B cell (primary cell): ENCODE results near the gene IPO11. TPM values are rescaled to one million over a fixed set of nuclear protein-coding genes. Genes with fewer than 3 reads are reported as not detected.

Experiments used
- ATAC-seq: fragments of 200-7000 bp; cut with Tn5 transposase; one replicate; pipeline ENCODE4 v1.10.0; 2021; ENCODE audit warnings: low read depth, mild to moderate bottlenecking, moderate number of reproducible peaks, moderate library complexity
- CTCF ChIA-PET: fragments of 350-600 bp; sonication (Branson Sonifier 250); formaldehyde crosslinking; loops from one replicate; lab custom pipeline; 2021; ENCODE audit warnings: antibody characterized with exemption, inconsistent platforms; lab: Charles Lee
- POLR2A ChIA-PET: fragments of 350-600 bp; sonication (Branson Sonifier 250); formaldehyde crosslinking; loops from one replicate; lab custom pipeline; 2021; ENCODE audit warnings: antibody characterized with exemption; lab: Charles Lee
- DNase-seq: peaks from one replicate; pipeline ENCODE4 v3.0.0; 2013
- H2AFZ ChIP-seq: 2 replicates; pipeline ENCODE4 v1.6.1; 2012; ENCODE audit warnings: mild to moderate bottlenecking, low read depth, low read length; ENCODE audit not compliant: insufficient read depth, poor library complexity, severe bottlenecking
- H3K27ac ChIP-seq, 2 donors: 1 replicate in 1 of 2; 2 replicates in 1 of 2; pipeline ENCODE4 v1.5.1; 2012 to 2013; ENCODE audit warnings: low read length in 2 of 2, mild to moderate bottlenecking in 2 of 2, moderate library complexity in 1 of 2
- H3K27me3 ChIP-seq, 4 experiments: fragments of 200-600 bp in 1 of 4; sonication (generic) in 1 of 4; replicated peaks in 1 of 4; 1 replicate in 2 of 4; 2 replicates in 2 of 4; pipeline versions ENCODE4 v1.6.1 to v1.7.0; 2013 to 2016; ENCODE audit warnings: low read length in 3 of 4, mild to moderate bottlenecking in 2 of 4, mixed read lengths in 1 of 4, moderate library complexity in 1 of 4; ENCODE audit not compliant: insufficient read depth in 4 of 4, control insufficient read depth in 3 of 4; ENCODE audit errors: control extremely low read depth in 1 of 4
- H3K36me3 ChIP-seq, 2 experiments: replicated peaks in 1 of 2; 1 replicate in 1 of 2; 2 replicates in 1 of 2; pipeline versions ENCODE4 v1.6.1 to v1.7.1; 2013; ENCODE audit warnings: low read length in 1 of 2; ENCODE audit not compliant: insufficient read depth in 2 of 2, control insufficient read depth in 1 of 2; ENCODE audit errors: control extremely low read depth in 1 of 2, extremely low read depth in 1 of 2
- H3K4me1 ChIP-seq, 2 donors: fragments of 200-600 bp in 1 of 2; sonication (generic) in 1 of 2; 1 replicate in 1 of 2; 2 replicates in 1 of 2; pipeline versions ENCODE4 v1.5.1 to v1.6.1; 2013 to 2017; ENCODE audit warnings: low read length in 2 of 2; ENCODE audit not compliant: control insufficient read depth in 2 of 2, insufficient read depth in 2 of 2
- H3K4me2 ChIP-seq: replicated peaks from 2 replicates; pipeline ENCODE3; 2012; ENCODE audit warnings: mild to moderate bottlenecking, low read depth, low read length; ENCODE audit not compliant: poor library complexity, severe bottlenecking
- H3K4me3 ChIP-seq, 5 experiments: fragments of 200-600 bp in 1 of 5; sonication (generic) in 1 of 5; 1 replicate in 3 of 5; 2 replicates in 2 of 5; pipeline versions ENCODE4 v1.5.1 to v1.7.0; 2011 to 2016; ENCODE audit warnings: low read length in 4 of 5, mild to moderate bottlenecking in 4 of 5, low read depth in 2 of 5, control low read depth in 1 of 5, moderate library complexity in 1 of 5; ENCODE audit not compliant: insufficient read depth in 1 of 5; ENCODE audit errors: control extremely low read depth in 1 of 5, extremely low read depth in 1 of 5
- H3K79me2 ChIP-seq: fragments of 200-600 bp; sonication (generic); one replicate; pipeline ENCODE4 v1.6.0; 2016; ENCODE audit warnings: low read length; ENCODE audit not compliant: control insufficient read depth, insufficient read depth
- H3K9ac ChIP-seq: fragments of 200-600 bp; sonication (generic); 2 replicates; pipeline ENCODE4 v1.6.1; 2017; ENCODE audit warnings: mild to moderate bottlenecking, low read length, moderate library complexity
- H3K9me3 ChIP-seq, 3 donors: one replicate each; pipeline versions ENCODE4 v1.6.1 to v1.7.1; 2013; ENCODE audit warnings: low read length in 2 of 3; ENCODE audit not compliant: control insufficient read depth in 2 of 3, insufficient read depth in 1 of 3; ENCODE audit errors: control extremely low read depth in 1 of 3
- H4K20me1 ChIP-seq: 2 replicates; pipeline ENCODE4 v1.6.0; 2012; ENCODE audit warnings: mild to moderate bottlenecking, low read length; ENCODE audit not compliant: insufficient read depth, control insufficient read depth, poor library complexity, severe bottlenecking
- H3K27ac Mint-ChIP-seq: one replicate; pipeline ENCODE4 v1.8.0; 2021; ENCODE audit warnings: mixed read lengths
- H3K27me3 Mint-ChIP-seq: one replicate; pipeline ENCODE4 v1.8.0; 2021; ENCODE audit warnings: mixed read lengths
- H3K4me1 Mint-ChIP-seq: one replicate; pipeline ENCODE4 v1.8.0; 2021; ENCODE audit warnings: mixed read lengths
- H3K4me3 Mint-ChIP-seq: one replicate; pipeline ENCODE4 v1.8.0; 2021; ENCODE audit warnings: mixed read lengths
- H3K9me3 Mint-ChIP-seq: one replicate; pipeline ENCODE4 v1.8.0; 2022; ENCODE audit warnings: mixed read lengths; ENCODE audit not compliant: insufficient read depth
- EZH2 ChIP-seq: IDR thresholded peaks from 2 replicates; pipeline ENCODE4 v1.6.1; 2012; ENCODE audit warnings: borderline replicate concordance, low read depth, mild to moderate bottlenecking, moderate library complexity, low read length; ENCODE audit not compliant: insufficient read depth, poor library complexity, severe bottlenecking
- WGBS: methylation state at CpG from one replicate; pipeline ENCODE4 v1.1.5; 2013; ENCODE audit warnings: missing lambda C conversion rate; ENCODE audit not compliant: insufficient coverage; 5-methylcytosine and 5-hydroxymethylcytosine counted together
- intact Hi-C: fragments of 100-400 bp; cut with micrococcal nuclease; formaldehyde crosslinking; loops from one replicate; pipeline ENCODE4 v1.10.0; 2022
- polyA plus RNA-seq: library from polyadenylated mRNA; depleted of rRNA; stranded (reverse); fragments of >200 nt; gene quantifications from 2 replicates; pipeline ENCODE4 v1.2.3, GENCODE V29; 2012
- total RNA-seq, 2 donors: library from RNA; stranded (reverse); fragments of 120-200 nt in 1 of 2; gene quantifications; 1 replicate in 1 of 2; 2 replicates in 1 of 2; pipeline versions ENCODE4 v1.2.3 to v1.2.4, GENCODE V29; 2013 to 2022
- TF ChIP-seq, protein P1 (sequence below): fragments of 200-600 bp; IDR thresholded peaks from one replicate; pipeline ENCODE4 v1.8.0; 2022; ENCODE audit warnings: antibody characterized with exemption, mild to moderate bottlenecking

Gene IPO11
- total and polyA plus RNA-seq, 2 donors (not counting 1 experiment from before 2014, with no cell fraction given), result 3.8 to 37.4 TPM

GRCh38 chr5:62373382-62373781 is 39.2 kb upstream of the IPO11 start:
- POLR2A ChIA-PET, result no interaction called here
- H3K27me3 Mint-ChIP-seq, result no peaks in the 10 kb centered on the region
- H3K4me3 ChIP-seq, result no peak overlapping the region
- H3K4me2 ChIP-seq, result no peak overlapping the region
- H4K20me1 ChIP-seq, result no peaks in the 10 kb centered on the region
- intact Hi-C loops, result no loop called here
- no CpG with 5 or more reads among the region's 3 CpGs for WGBS
- H3K9ac ChIP-seq, result no peak overlapping the region
- H3K9me3 Mint-ChIP-seq, result no peaks in the 10 kb centered on the region
- H3K36me3 ChIP-seq, result peaks cover 8 to 31% of the 10 kb centered on the region in 2 experiments
- no peak for TF ChIP-seq EZH2
- TF ChIP-seq, protein P1, sequence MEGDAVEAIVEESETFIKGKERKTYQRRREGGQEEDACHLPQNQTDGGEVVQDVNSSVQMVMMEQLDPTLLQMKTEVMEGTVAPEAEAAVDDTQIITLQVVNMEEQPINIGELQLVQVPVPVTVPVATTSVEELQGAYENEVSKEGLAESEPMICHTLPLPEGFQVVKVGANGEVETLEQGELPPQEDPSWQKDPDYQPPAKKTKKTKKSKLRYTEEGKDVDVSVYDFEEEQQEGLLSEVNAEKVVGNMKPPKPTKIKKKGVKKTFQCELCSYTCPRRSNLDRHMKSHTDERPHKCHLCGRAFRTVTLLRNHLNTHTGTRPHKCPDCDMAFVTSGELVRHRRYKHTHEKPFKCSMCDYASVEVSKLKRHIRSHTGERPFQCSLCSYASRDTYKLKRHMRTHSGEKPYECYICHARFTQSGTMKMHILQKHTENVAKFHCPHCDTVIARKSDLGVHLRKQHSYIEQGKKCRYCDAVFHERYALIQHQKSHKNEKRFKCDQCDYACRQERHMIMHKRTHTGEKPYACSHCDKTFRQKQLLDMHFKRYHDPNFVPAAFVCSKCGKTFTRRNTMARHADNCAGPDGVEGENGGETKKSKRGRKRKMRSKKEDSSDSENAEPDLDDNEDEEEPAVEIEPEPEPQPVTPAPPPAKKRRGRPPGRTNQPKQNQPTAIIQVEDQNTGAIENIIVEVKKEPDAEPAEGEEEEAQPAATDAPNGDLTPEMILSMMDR, result no peak
- H3K4me1 ChIP-seq, result no peaks in the 10 kb centered on the region
- H3K4me3 Mint-ChIP-seq, result no peak overlapping the region
- no peaks in the 10 kb centered on the region for H3K9me3 ChIP-seq
- no peak overlapping the region for H3K27ac ChIP-seq
- CTCF ChIA-PET, result no interaction called here
- no peaks in the 10 kb centered on the region for H3K4me1 Mint-ChIP-seq
- DNase-seq, result no peak
- H3K79me2 ChIP-seq, result no peaks in the 10 kb centered on the region
- no peak overlapping the region for H3K27ac Mint-ChIP-seq
- H2AFZ ChIP-seq, result no peak overlapping the region
- no peak for ATAC-seq
- no peaks in the 10 kb centered on the region for H3K27me3 ChIP-seq

DNA sequence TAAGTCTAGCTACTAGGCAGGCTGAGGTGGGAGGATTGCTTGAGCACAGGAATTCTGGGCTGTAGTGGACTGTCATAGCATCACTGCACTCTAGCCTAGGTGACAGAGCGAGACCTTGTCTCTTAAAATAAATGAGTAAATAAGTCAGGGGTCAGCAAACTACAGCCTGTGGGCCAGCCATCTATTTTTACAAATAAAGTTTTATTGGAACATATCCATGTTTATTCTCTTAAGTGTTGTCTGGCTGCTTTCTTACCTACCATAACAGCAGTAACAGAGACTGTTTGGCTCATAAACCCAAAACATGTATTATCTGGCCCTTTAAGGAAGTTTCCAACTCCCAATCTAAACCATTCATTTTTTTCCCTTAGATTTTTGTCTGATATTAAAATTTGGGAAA is 38.5 kb upstream of the IPO11 start:
- H3K9me3 Mint-ChIP-seq, result no peaks in the 10 kb centered on the region
- H3K27me3 Mint-ChIP-seq, result no peaks in the 10 kb centered on the region
- Histone ChIP-seq H3K4me1 (no peaks in the 10 kb centered on the region), H3K9ac (no peak overlapping the region), H3K27ac (no peak overlapping the region), H3K36me3 (peaks cover 8 to 34% of the 10 kb centered on the region in 2 experiments), H3K27me3 (no peaks in the 10 kb centered on the region), H3K4me2 (no peak overlapping the region), H3K79me2 (no peaks in the 10 kb centered on the region), H3K4me3 (no peak overlapping the region), H4K20me1 (no peaks in the 10 kb centered on the region), H2AFZ (no peak overlapping the region), H3K9me3 (no peaks in the 10 kb centered on the region)
- no peak overlapping the region for H3K27ac Mint-ChIP-seq
- TF ChIP-seq, protein P1, result no peak
- no peak for TF ChIP-seq EZH2
- no peaks in the 10 kb centered on the region for H3K4me1 Mint-ChIP-seq
- H3K4me3 Mint-ChIP-seq, result no peak overlapping the region
- WGBS, result no CpG with 5 or more reads among the region's 1 CpG
- intact Hi-C loops, result no loop called here
- ChIA-PET POLR2A (no interaction called here), CTCF (no interaction called here)
- no peak for DNase-seq
- no peak for ATAC-seq
